ENCODE measurements around the gene MMEL1.
"Not testable (repeated sequence)": the region's sequence is repeated elsewhere in the genome, so short reads cannot be mapped to it uniquely, and the experiment has no call there.

The MMEL1 gene

GRCh38 chr1:2632561-2633361 is at the start of gene MMEL1:
Gene MMEL1, minus strand, starts transcription at chr1:2633016. Its CDS starts 3,532 bp downstream, at chr1:2629484.
- DNase-seq = no peak

GRCh38 chr1:2676726-2677125 is 43.9 kb upstream of the MMEL1 start:
- DNase-seq = not testable (repeated sequence)

GRCh38 chr1:2671656-2672055 is 38.8 kb upstream of the MMEL1 start:
- not testable (repeated sequence) for DNase-seq

- DNase-seq = not testable (repeated sequence)
These were observed 27.0 kb upstream of the MMEL1 start for GRCh38 chr1:2659806-2660205.

GRCh38 chr1:2657909-2658308 is 25.1 kb upstream of the MMEL1 start:
- not testable (repeated sequence) for DNase-seq

- DNase-seq = not testable (repeated sequence)
These were observed 24.3 kb upstream of the MMEL1 start for GRCh38 chr1:2657124-2657523.

GRCh38 chr1:2655598-2656434 is 23.0 kb upstream of the MMEL1 start:
- peak in 1 of 6 experiments; percentile 27 for DNase-seq

- peak in 1 of 6 experiments; percentile 36 for DNase-seq
These were observed 21.7 kb upstream of the MMEL1 start for GRCh38 chr1:2654443-2654948.

- peak in 4 of 6 experiments; percentile 36 to 48 (median 42) for DNase-seq
These were observed 21.1 kb upstream of the MMEL1 start for GRCh38 chr1:2653741-2654442.

GRCh38 chr1:2652926-2653571 is 20.2 kb upstream of the MMEL1 start:
- peak in 2 of 6 experiments; percentile 24 to 39 for DNase-seq

- peak in 2 of 6 experiments; percentile 20 to 21 for DNase-seq
These were observed 19.5 kb upstream of the MMEL1 start for GRCh38 chr1:2652152-2652925.

GRCh38 chr1:2650967-2651645 is 18.3 kb upstream of the MMEL1 start:
- no peak for DNase-seq

- DNase-seq = no peak
These were observed 14.0 kb upstream of the MMEL1 start for GRCh38 chr1:2646837-2647236.

- no peak for DNase-seq
These were observed 13.0 kb upstream of the MMEL1 start for GRCh38 chr1:2645776-2646175.

- no peak for DNase-seq
These were observed 12.3 kb upstream of the MMEL1 start for GRCh38 chr1:2645143-2645542.

- no peak for DNase-seq
These were observed 11.8 kb upstream of the MMEL1 start for GRCh38 chr1:2644591-2645101.

GRCh38 chr1:2644171-2644570 is 11.4 kb upstream of the MMEL1 start:
- DNase-seq = no peak

- no peak for DNase-seq
These were observed 10.7 kb upstream of the MMEL1 start for GRCh38 chr1:2643414-2644077.

GRCh38 chr1:2642560-2643413 is 10.0 kb upstream of the MMEL1 start:
- peak; percentile 92 to 95 (median 93) for DNase-seq
